ENCODE data around the gene SUMO3. TPM values are rescaled to one million over a fixed set of nuclear protein-coding genes. Genes with fewer than 3 reads are reported as not detected.

Gene SUMO3
- total and polyA plus RNA-seq, 2 of the 13 experiments (the other 11 are each of a cell fraction or from before 2014, with no cell fraction given), result 51.4 to 92.4 TPM

GRCh38 chr21:44778499-44778911 is 39.4 kb downstream of the SUMO3 start (continued):
- TF ChIP-seq RXRA (CRISPR knock-in tag; IDR thresholded peaks at IDR 0.05), result peak; percentile 43; the same call in 1 of the 2 replicates
- TF ChIP-seq HOXA3 (CRISPR knock-in tag; IDR thresholded peaks at IDR 0.05), result peak; percentile 40; the same call in 1 of the 2 replicates
- TF ChIP-seq POGZ (CRISPR knock-in tag; IDR thresholded peaks at IDR 0.05), result no peak
- TF ChIP-seq KAT2B (IDR thresholded peaks at IDR 0.05; ENCODE audit: borderline replicate concordance, low read depth, low read length), result peak; percentile 56; the same call in 1 of the 2 replicates
- no peak for TF ChIP-seq DZIP1 (CRISPR knock-in tag; IDR thresholded peaks at IDR 0.05)
- no peak for TF ChIP-seq ZNF383 (CRISPR knock-in tag; IDR thresholded peaks at IDR 0.05; ENCODE audit: borderline replicate concordance)
- peak; percentile 57; the same call in 1 of the 2 replicates for TF ChIP-seq IRF2 (CRISPR knock-in tag; IDR thresholded peaks at IDR 0.05)
- TF ChIP-seq FOSL2 (CRISPR knock-in tag; IDR thresholded peaks at IDR 0.05), result peak; percentile 100
- peak; percentile 30 for TF ChIP-seq TCF7 (IDR thresholded peaks at IDR 0.05; ENCODE audit: low read depth)
- TF ChIP-seq ZSCAN31 (CRISPR knock-in tag; IDR thresholded peaks at IDR 0.05; ENCODE audit: low read depth), result no peak
- peak; percentile 59; the same call in 1 of the 2 replicates for TF ChIP-seq ZFX (CRISPR knock-in tag; IDR thresholded peaks at IDR 0.05; ENCODE audit: low read depth)
- peak; percentile 81 for TF ChIP-seq JUNB (CRISPR knock-in tag; IDR thresholded peaks at IDR 0.05; ENCODE audit: borderline replicate concordance)
- no peak for TF ChIP-seq MIXL1 (CRISPR knock-in tag; IDR thresholded peaks at IDR 0.05)
- TF ChIP-seq YEATS2 (CRISPR knock-in tag; IDR thresholded peaks at IDR 0.05; ENCODE audit: borderline replicate concordance), result no peak
- no peak for TF ChIP-seq ZNF382 (CRISPR knock-in tag; IDR thresholded peaks at IDR 0.05; ENCODE audit: borderline replicate concordance)
- peak; percentile 89; the same call in 1 of the 2 replicates for TF ChIP-seq ZNF292 (CRISPR knock-in tag; IDR thresholded peaks at IDR 0.05; ENCODE audit: borderline replicate concordance, low read depth)
- peak; percentile 18; the same call in 1 of the 2 replicates for TF ChIP-seq KDM2A (CRISPR knock-in tag; IDR thresholded peaks at IDR 0.05; ENCODE audit: borderline replicate concordance, low read depth)
- peak; percentile 44; the same call in 1 of the 2 replicates for TF ChIP-seq HMG20A (CRISPR knock-in tag; IDR thresholded peaks at IDR 0.05; ENCODE audit: borderline replicate concordance)
- peak; percentile 51; the same call in 1 of the 2 replicates for TF ChIP-seq KMT2B (CRISPR knock-in tag; IDR thresholded peaks at IDR 0.05)
- no peak for TF ChIP-seq MTERF4 (CRISPR knock-in tag; IDR thresholded peaks at IDR 0.05)
- peak; percentile 41; the same call in 1 of the 2 replicates for TF ChIP-seq ZGPAT (CRISPR knock-in tag; IDR thresholded peaks at IDR 0.05)
- TF ChIP-seq KLF16 (CRISPR knock-in tag; IDR thresholded peaks at IDR 0.05), result 0 out of 4 replicates have a peak, but pooled peaks of 1 of the 2 experiments have one; percentile 41
- 0 out of 4 replicates have a peak, but pooled peaks of 1 of the 2 experiments have one; percentile 25 for TF ChIP-seq HMGXB4 (CRISPR knock-in tag; IDR thresholded peaks at IDR 0.05; ENCODE audit: borderline replicate concordance in 1 of 2, low read depth in 1 of 2)
